ENCODE data around the gene CDH3. TPM values are rescaled to one million over a fixed set of nuclear protein-coding genes. Genes with fewer than 3 reads are reported as not detected.

CDH3 gene
- total and polyA plus RNA-seq, 2 of the 8 experiments (the other 6 are each of a cell fraction or from before 2014, with no cell fraction given), result 146 to 171 TPM

DNA sequence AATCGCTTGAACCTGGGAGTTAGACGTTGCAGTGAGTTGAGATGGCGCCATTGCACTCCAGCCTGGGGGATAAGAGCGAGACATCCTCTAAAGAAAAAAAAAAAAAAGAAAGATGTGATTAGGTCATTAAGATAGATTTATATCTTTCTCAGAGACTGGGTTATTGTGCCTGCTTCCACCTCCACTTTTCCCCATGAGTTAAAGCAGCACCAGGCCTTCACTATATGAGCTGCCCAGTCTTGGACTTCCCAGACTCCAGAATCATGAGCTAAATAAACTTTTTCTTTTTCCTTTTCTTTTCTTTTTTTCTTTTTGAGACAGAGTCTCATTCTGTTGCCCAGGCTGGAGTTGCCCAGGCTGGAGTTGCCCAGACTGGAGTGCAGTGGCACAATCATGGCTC is 72.6 kb downstream of the CDH3 start (continued):
- no peak for TF ChIP-seq CHD7 (IDR thresholded peaks at IDR 0.05; ENCODE audit: insufficient replicate concordance, low read length)
